ENCODE data around the gene DRC7.

GRCh38 chr16:57714047-57714446 is 19.4 kb downstream of the DRC7 start:
- no peak for TF ChIP-seq CTCF (IDR thresholded peaks at IDR 0.05; ENCODE audit: low read depth, low read length, poor library complexity, severe bottlenecking)
- no peak for TF ChIP-seq EZH2phosphoT487 (IDR thresholded peaks at IDR 0.05; ENCODE audit: borderline replicate concordance, low read length)

Measured in DOHH2 (cell line).